ENCODE measurements around the gene ZNF205. TPM values are rescaled to one million over a fixed set of nuclear protein-coding genes. Genes with fewer than 3 reads are reported as not detected.
"Not testable (repeated sequence)": the region's sequence is repeated elsewhere in the genome, so short reads cannot be mapped to it uniquely, and the experiment has no call there.

Gene ZNF205
- total RNA-seq, 4 donors from 2014 or later, result 7.1 to 16.1 (median 9.7) TPM

GRCh38 chr16:3158510-3159314 is 46.3 kb downstream of the ZNF205 start:
- ATAC-seq (ENCODE audit: low FRiP score) (peak; percentile 91), DNase-seq (ENCODE audit: low spot score) (peak; percentile 79)
- no peak for TF ChIP-seq CTCF (IDR thresholded peaks at IDR 0.05)

- DNase-seq (ENCODE audit: low spot score), result no peak
- TF ChIP-seq CTCF (IDR thresholded peaks at IDR 0.05), result no peak
- ATAC-seq (ENCODE audit: low FRiP score), result no peak
Observed at GRCh38 chr16:3161235-3162018, 49.0 kb downstream of the ZNF205 start.

- TF ChIP-seq CTCF (IDR thresholded peaks at IDR 0.05), result no peak
- ATAC-seq (ENCODE audit: low FRiP score) (no peak), DNase-seq (ENCODE audit: low spot score) (no peak)
Observed at GRCh38 chr16:3164121-3164991, 52.0 kb downstream of the ZNF205 start.

- ATAC-seq (ENCODE audit: low FRiP score) (no peak), DNase-seq (ENCODE audit: low spot score) (no peak)
- no peak for TF ChIP-seq CTCF (IDR thresholded peaks at IDR 0.05)
Observed at GRCh38 chr16:3165111-3165822, 52.9 kb downstream of the ZNF205 start.

GRCh38 chr16:3166505-3166886 is 54.1 kb downstream of the ZNF205 start:
- no peak for DNase-seq (ENCODE audit: low spot score)
- no peak for TF ChIP-seq CTCF (IDR thresholded peaks at IDR 0.05)
- no peak for ATAC-seq (ENCODE audit: low FRiP score)

GRCh38 chr16:3168729-3169128 is 56.3 kb downstream of the ZNF205 start:
- ATAC-seq (ENCODE audit: low FRiP score), result not testable (repeated sequence)

More at GRCh38 chr16:3168729-3169128, 56.3 kb downstream of the ZNF205 start:
- not testable (repeated sequence) for DNase-seq (ENCODE audit: low spot score)

Small RNAs within 50 kb of the gene (small RNA-seq; reads per million reads assigned to genes)
- gene RNU1-22P, result not detected

Other genes starting within 250 kb of the ZNF205 start
- gene FLYWCH2, start 229.4 kb upstream of the ZNF205 start, total RNA-seq, result 10 to 100 TPM; 22.1 to 78.7 (median 37.3) TPM
- gene FLYWCH1, start 200.7 kb upstream of the ZNF205 start, total RNA-seq, result 10 to 100 TPM; 14.8 to 45.6 (median 26.6) TPM
- not detected for gene KREMEN2, start 148.3 kb upstream of the ZNF205 start, total RNA-seq
- 1 to 10 TPM; 1.9 to 6.8 (median 3.5) TPM for gene PAQR4, start 143.2 kb upstream of the ZNF205 start, total RNA-seq
- 1 to 10 TPM in 1 of 4 donors, under 1 TPM in 2, not detected in 1; 0.25 to 1.7 (median 0.79) TPM for gene PKMYT1, start 132.1 kb upstream of the ZNF205 start, total RNA-seq
- under 1 TPM in 2 of 4 donors, not detected in 2; 0.24 to 0.63 TPM for gene CLDN9, start 99.7 kb upstream of the ZNF205 start, total RNA-seq
- not detected for gene CLDN6, start 94.4 kb upstream of the ZNF205 start, total RNA-seq
- 100 to 1,000 TPM in 2 of 4 donors, 10 to 100 TPM in 1, 1 to 10 TPM in 1; 9.0 to 465 (median 94.3) TPM for gene TNFRSF12A, start 92.2 kb upstream of the ZNF205 start, total RNA-seq
- 10 to 100 TPM in 3 of 4 donors, 1 to 10 TPM in 1; 8.5 to 20.6 (median 13.1) TPM for gene HCFC1R1, start 88.6 kb upstream of the ZNF205 start, total RNA-seq
- 10 to 100 TPM; 15.7 to 33.9 (median 26.7) TPM for gene THOC6, start 88.6 kb upstream of the ZNF205 start, total RNA-seq
- gene BICDL2, start 75.6 kb upstream of the ZNF205 start, total RNA-seq, result under 1 TPM in 1 of 4 donors, not detected in 3; 0.47 TPM
- gene MMP25, start 66.0 kb upstream of the ZNF205 start, total RNA-seq, result 10 to 100 TPM in 1 of 4 donors, 1 to 10 TPM in 3; 1.2 to 38.8 (median 2.2) TPM
- 10 to 100 TPM; 16.5 to 73.0 (median 25.6) TPM for gene IL32, start 46.9 kb upstream of the ZNF205 start, total RNA-seq
- under 1 TPM in 1 of 4 donors, not detected in 3; 0.28 TPM for gene ZSCAN10, start 13.3 kb upstream of the ZNF205 start, total RNA-seq
- gene ZNF213, start 22.4 kb downstream of the ZNF205 start, total RNA-seq, result 1 to 10 TPM; 1.8 to 4.1 (median 3.6) TPM
- gene OR1F1, start 75.6 kb downstream of the ZNF205 start, total RNA-seq, result not detected
- 10 to 100 TPM in 2 of 4 donors, 1 to 10 TPM in 2; 4.3 to 12.6 (median 8.7) TPM for gene ZNF200, start 122.6 kb downstream of the ZNF205 start, total RNA-seq
- 10 to 100 TPM in 1 of 4 donors, 1 to 10 TPM in 3; 2.7 to 25.4 (median 4.2) TPM for gene MEFV, start 144.0 kb downstream of the ZNF205 start, total RNA-seq
- gene ZNF263, start 170.9 kb downstream of the ZNF205 start, total RNA-seq, result 10 to 100 TPM; 23.3 to 66.7 (median 36.2) TPM
- 1 to 10 TPM; 3.3 to 8.8 (median 5.3) TPM for gene TIGD7, start 192.8 kb downstream of the ZNF205 start, total RNA-seq
- 10 to 100 TPM; 13.2 to 30.1 (median 20.4) TPM for gene ZNF75A, start 192.9 kb downstream of the ZNF205 start, total RNA-seq
- not detected for gene OR2C1, start 243.3 kb downstream of the ZNF205 start, total RNA-seq

Measured in omental fat pad (tissue), 4 donors.